ENCODE measurements around the gene SLCO4C1. TPM values are rescaled to one million over a fixed set of nuclear protein-coding genes. Genes with fewer than 3 reads are reported as not detected.

The SLCO4C1 gene
- total RNA-seq, 1 experiment from 2014 or later: not detected

GRCh38 chr5:102286476-102286875 lies 9.6 kb downstream of the SLCO4C1 start:
- Histone ChIP-seq H3K27me3 (ENCODE audit: low read length) (no peaks in the 10 kb centered on the region), H4K20me1 (ENCODE audit: insufficient read depth, low read depth, low read length) (no peaks in the 10 kb centered on the region), H3K36me3 (ENCODE audit: insufficient read depth, low read length) (no peaks in the 10 kb centered on the region), H3K4me2 (ENCODE audit: low read depth, low read length, poor library complexity, severe bottlenecking) (no peak overlapping the region), H3K4me1 (ENCODE audit: low read length) (peaks cover 6% of the 10 kb centered on the region; the same call in 1 of the 2 replicates), H3K9me3 (ENCODE audit: low read length) (no peaks in the 10 kb centered on the region), H3K79me2 (ENCODE audit: low read length) (no peaks in the 10 kb centered on the region), H3K27ac (ENCODE audit: low read length) (no peak overlapping the region), H3K4me3 (ENCODE audit: low read length) (no peak overlapping the region), H3K9me2 (replicated peaks; ENCODE audit: insufficient read depth, low read length) (no peaks in the 10 kb centered on the region), H3K9ac (ENCODE audit: low read length) (no peak overlapping the region), H2AFZ (ENCODE audit: low read length) (no peak overlapping the region)
- no peak for DNase-seq

- no peaks in the 10 kb centered on the region for H3K79me2 ChIP-seq (ENCODE audit: low read length)
- H2AFZ ChIP-seq (ENCODE audit: low read length): no peak overlapping the region
- DNase-seq: no peak
- H3K9me2 ChIP-seq (replicated peaks; ENCODE audit: insufficient read depth, low read length): no peaks in the 10 kb centered on the region
- H3K4me3 ChIP-seq (ENCODE audit: low read length): no peak overlapping the region
- no peaks in the 10 kb centered on the region for H4K20me1 ChIP-seq (ENCODE audit: insufficient read depth, low read depth, low read length)
- H3K27me3 ChIP-seq (ENCODE audit: low read length): no peaks in the 10 kb centered on the region
- no peak overlapping the region for H3K4me2 ChIP-seq (ENCODE audit: low read depth, low read length, poor library complexity, severe bottlenecking)
- H3K27ac ChIP-seq (ENCODE audit: low read length): no peak overlapping the region
- H3K9ac ChIP-seq (ENCODE audit: low read length): no peak overlapping the region
- H3K36me3 ChIP-seq (ENCODE audit: insufficient read depth, low read length): no peaks in the 10 kb centered on the region
- H3K9me3 ChIP-seq (ENCODE audit: low read length): no peaks in the 10 kb centered on the region
- peaks cover 6% of the 10 kb centered on the region; the same call in 1 of the 2 replicates for H3K4me1 ChIP-seq (ENCODE audit: low read length)
Observed at GRCh38 chr5:102283102-102283797, 12.8 kb downstream of the SLCO4C1 start.

DNA sequence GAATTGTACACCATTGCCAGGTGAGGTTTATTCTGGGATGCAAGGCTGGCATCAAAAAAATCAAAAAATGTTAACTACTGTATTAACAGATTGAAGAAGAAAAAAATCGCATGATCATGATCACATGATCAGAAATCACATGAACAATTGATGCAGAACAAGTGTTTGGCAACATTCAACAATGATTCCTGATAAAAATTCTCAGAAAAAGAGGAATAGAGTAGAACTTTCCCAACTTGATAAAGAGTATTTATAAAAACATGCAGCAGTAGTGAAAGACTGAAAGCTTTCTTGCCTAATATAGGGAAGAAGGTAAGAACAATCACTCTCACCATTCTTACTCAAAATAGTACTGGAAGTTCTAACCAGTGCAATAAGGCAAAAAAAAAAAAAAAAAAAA lies 16.4 kb downstream of the SLCO4C1 start:
- Histone ChIP-seq H3K27me3 (ENCODE audit: low read length) (no peaks in the 10 kb centered on the region), H3K4me1 (ENCODE audit: low read length) (no peaks in the 10 kb centered on the region), H3K36me3 (ENCODE audit: insufficient read depth, low read length) (no peaks in the 10 kb centered on the region), H3K9ac (ENCODE audit: low read length) (no peak overlapping the region), H3K9me3 (ENCODE audit: low read length) (no peaks in the 10 kb centered on the region), H3K79me2 (ENCODE audit: low read length) (no peaks in the 10 kb centered on the region), H3K4me3 (ENCODE audit: low read length) (no peak overlapping the region), H3K9me2 (replicated peaks; ENCODE audit: insufficient read depth, low read length) (no peaks in the 10 kb centered on the region), H4K20me1 (ENCODE audit: insufficient read depth, low read depth, low read length) (no peaks in the 10 kb centered on the region), H2AFZ (ENCODE audit: low read length) (no peak overlapping the region), H3K4me2 (ENCODE audit: low read depth, low read length, poor library complexity, severe bottlenecking) (no peak overlapping the region), H3K27ac (ENCODE audit: low read length) (no peak overlapping the region)
- no peak for DNase-seq

- Histone ChIP-seq H3K36me3 (ENCODE audit: insufficient read depth, low read length) (no peaks in the 10 kb centered on the region), H3K9me2 (replicated peaks; ENCODE audit: insufficient read depth, low read length) (no peaks in the 10 kb centered on the region), H3K4me2 (ENCODE audit: low read depth, low read length, poor library complexity, severe bottlenecking) (no peak overlapping the region), H3K4me3 (ENCODE audit: low read length) (no peak overlapping the region), H3K9ac (ENCODE audit: low read length) (no peak overlapping the region), H4K20me1 (ENCODE audit: insufficient read depth, low read depth, low read length) (no peaks in the 10 kb centered on the region), H3K27ac (ENCODE audit: low read length) (no peak overlapping the region), H3K4me1 (ENCODE audit: low read length) (no peaks in the 10 kb centered on the region), H2AFZ (ENCODE audit: low read length) (no peak overlapping the region), H3K27me3 (ENCODE audit: low read length) (no peaks in the 10 kb centered on the region), H3K9me3 (ENCODE audit: low read length) (no peaks in the 10 kb centered on the region), H3K79me2 (ENCODE audit: low read length) (no peaks in the 10 kb centered on the region)
- no peak for DNase-seq
Observed at GRCh38 chr5:102278231-102278630, 17.9 kb downstream of the SLCO4C1 start.

DNA sequence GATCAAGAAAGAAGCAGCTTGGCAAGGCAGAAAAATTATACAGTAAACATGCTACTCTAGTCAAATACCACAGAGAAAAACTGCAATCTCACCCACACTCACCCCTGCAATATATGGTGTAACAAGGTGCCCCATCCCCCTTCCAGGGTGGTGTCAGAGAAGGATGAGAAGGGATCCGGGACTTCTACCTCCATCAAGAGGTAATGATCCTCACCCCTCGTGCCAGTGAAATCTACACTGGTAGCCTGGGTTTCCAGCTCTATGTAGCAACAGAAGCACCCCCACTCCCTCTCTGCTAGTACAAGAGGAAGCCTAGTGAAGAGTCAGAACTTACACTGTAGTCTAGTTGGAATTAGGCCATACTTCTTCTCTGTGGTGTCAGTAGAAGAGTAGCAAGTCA lies 18.9 kb downstream of the SLCO4C1 start:
- H3K9me3 ChIP-seq (ENCODE audit: low read length): no peaks in the 10 kb centered on the region
- H3K4me2 ChIP-seq (ENCODE audit: low read depth, low read length, poor library complexity, severe bottlenecking): no peak overlapping the region
- H3K9me2 ChIP-seq (replicated peaks; ENCODE audit: insufficient read depth, low read length): no peaks in the 10 kb centered on the region
- no peaks in the 10 kb centered on the region for H3K36me3 ChIP-seq (ENCODE audit: insufficient read depth, low read length)
- no peak overlapping the region for H3K27ac ChIP-seq (ENCODE audit: low read length)
- no peak overlapping the region for H3K4me3 ChIP-seq (ENCODE audit: low read length)
- H3K4me1 ChIP-seq (ENCODE audit: low read length): no peaks in the 10 kb centered on the region
- no peak overlapping the region for H2AFZ ChIP-seq (ENCODE audit: low read length)
- H3K79me2 ChIP-seq (ENCODE audit: low read length): no peaks in the 10 kb centered on the region
- no peaks in the 10 kb centered on the region for H4K20me1 ChIP-seq (ENCODE audit: insufficient read depth, low read depth, low read length)
- no peak for DNase-seq
- H3K9ac ChIP-seq (ENCODE audit: low read length): no peak overlapping the region
- no peaks in the 10 kb centered on the region for H3K27me3 ChIP-seq (ENCODE audit: low read length)

- H3K4me1 ChIP-seq (ENCODE audit: low read length): no peaks in the 10 kb centered on the region
- H3K9me2 ChIP-seq (replicated peaks; ENCODE audit: insufficient read depth, low read length): no peaks in the 10 kb centered on the region
- no peak for DNase-seq
- no peak overlapping the region for H3K9ac ChIP-seq (ENCODE audit: low read length)
- no peaks in the 10 kb centered on the region for H3K36me3 ChIP-seq (ENCODE audit: insufficient read depth, low read length)
- H3K27ac ChIP-seq (ENCODE audit: low read length): no peak overlapping the region
- H4K20me1 ChIP-seq (ENCODE audit: insufficient read depth, low read depth, low read length): no peaks in the 10 kb centered on the region
- H3K27me3 ChIP-seq (ENCODE audit: low read length): no peaks in the 10 kb centered on the region
- H2AFZ ChIP-seq (ENCODE audit: low read length): no peak overlapping the region
- no peaks in the 10 kb centered on the region for H3K9me3 ChIP-seq (ENCODE audit: low read length)
- no peak overlapping the region for H3K4me2 ChIP-seq (ENCODE audit: low read depth, low read length, poor library complexity, severe bottlenecking)
- no peak overlapping the region for H3K4me3 ChIP-seq (ENCODE audit: low read length)
- no peaks in the 10 kb centered on the region for H3K79me2 ChIP-seq (ENCODE audit: low read length)
Observed at GRCh38 chr5:102271759-102272158, 24.3 kb downstream of the SLCO4C1 start.

GRCh38 chr5:102270036-102270435 lies 26.0 kb downstream of the SLCO4C1 start:
- Histone ChIP-seq H3K9ac (ENCODE audit: low read length) (no peak overlapping the region), H3K4me1 (ENCODE audit: low read length) (no peaks in the 10 kb centered on the region), H4K20me1 (ENCODE audit: insufficient read depth, low read depth, low read length) (no peaks in the 10 kb centered on the region), H3K36me3 (ENCODE audit: insufficient read depth, low read length) (no peaks in the 10 kb centered on the region), H3K9me2 (replicated peaks; ENCODE audit: insufficient read depth, low read length) (no peaks in the 10 kb centered on the region), H3K27ac (ENCODE audit: low read length) (no peak overlapping the region), H3K4me2 (ENCODE audit: low read depth, low read length, poor library complexity, severe bottlenecking) (no peak overlapping the region), H3K4me3 (ENCODE audit: low read length) (no peak overlapping the region), H3K79me2 (ENCODE audit: low read length) (no peaks in the 10 kb centered on the region), H3K9me3 (ENCODE audit: low read length) (no peaks in the 10 kb centered on the region), H2AFZ (ENCODE audit: low read length) (no peak overlapping the region), H3K27me3 (ENCODE audit: low read length) (no peaks in the 10 kb centered on the region)
- DNase-seq: no peak

DNA sequence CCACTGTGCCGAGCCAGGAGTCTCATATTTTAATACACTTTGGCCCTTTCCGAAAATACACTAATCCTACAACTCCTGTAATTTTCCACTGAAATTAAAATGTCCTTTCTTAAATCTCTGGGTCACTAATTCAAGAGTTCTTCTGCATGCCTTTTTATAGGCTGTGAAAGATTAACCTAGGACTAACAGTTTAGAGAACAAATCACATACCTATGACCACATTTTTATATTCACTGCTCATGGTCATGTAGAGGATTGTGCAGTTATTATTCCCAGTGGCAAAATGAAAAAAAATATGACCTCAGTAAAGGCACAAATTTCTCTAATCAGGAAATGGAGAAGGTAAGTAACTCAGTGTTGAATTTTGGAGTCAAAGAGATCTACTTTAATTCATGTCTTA lies 33.4 kb downstream of the SLCO4C1 start:
- Histone ChIP-seq H3K79me2 (ENCODE audit: low read length) (no peaks in the 10 kb centered on the region), H3K36me3 (ENCODE audit: insufficient read depth, low read length) (no peaks in the 10 kb centered on the region), H3K4me1 (ENCODE audit: low read length) (no peaks in the 10 kb centered on the region)

More for the DNA sequence above, 33.4 kb downstream of the SLCO4C1 start:
- no peak overlapping the region for H3K4me3 ChIP-seq (ENCODE audit: low read length)
- H3K27ac ChIP-seq (ENCODE audit: low read length): no peak overlapping the region
- H4K20me1 ChIP-seq (ENCODE audit: insufficient read depth, low read depth, low read length): no peaks in the 10 kb centered on the region
- DNase-seq: no peak
- no peak overlapping the region for H2AFZ ChIP-seq (ENCODE audit: low read length)
- no peaks in the 10 kb centered on the region for H3K27me3 ChIP-seq (ENCODE audit: low read length)
- H3K4me2 ChIP-seq (ENCODE audit: low read depth, low read length, poor library complexity, severe bottlenecking): no peak overlapping the region
- H3K9me3 ChIP-seq (ENCODE audit: low read length): no peaks in the 10 kb centered on the region
- no peaks in the 10 kb centered on the region for H3K9me2 ChIP-seq (replicated peaks; ENCODE audit: insufficient read depth, low read length)
- H3K9ac ChIP-seq (ENCODE audit: low read length): no peak overlapping the region

Data from Karpas-422 (cell line).